ENCODE measurements around the gene BABAM2.

GRCh38 chr2:27863146-27863545 is 27.4 kb upstream of the BABAM2 start:
- TF ChIP-seq EZH2 (IDR thresholded peaks at IDR 0.05; ENCODE audit: low read length, unreplicated experiment) (no peak), EZH2phosphoT487 (IDR thresholded peaks at IDR 0.05; ENCODE audit: borderline replicate concordance, low read length) (no peak), CTCF (conservative IDR thresholded peaks at IDR 0.05; ENCODE audit: low read depth, low read length) (no peak)

Data from PC-3 (cell line).